Measurements from ENCODE around the gene UQCRC1. TPM values are rescaled to one million over a fixed set of nuclear protein-coding genes. Genes with fewer than 3 reads are reported as not detected.

The UQCRC1 gene
- total RNA-seq, 4 donors from 2014 or later = 195 to 346 (median 302) TPM

GRCh38 chr3:48648188-48648850 is 38.9 kb upstream of the UQCRC1 start:
- H3K9me3 ChIP-seq = no peaks in the 10 kb centered on the region
- no peak for ATAC-seq
- 80% methylated on average over 1 of the region's 15 CpGs; no CpG with 5 or more reads in 1 of the 2 donors for WGBS, 2 donors (ENCODE audit: low coverage in 1 of 2)
- no peak for TF ChIP-seq POLR2A (IDR thresholded peaks at IDR 0.05)
- no peaks in the 10 kb centered on the region for H3K27me3 ChIP-seq
- H3K27ac ChIP-seq = no peak overlapping the region
- H3K4me3 ChIP-seq = no peak overlapping the region
- H3K4me1 ChIP-seq = no peaks in the 10 kb centered on the region
- H3K36me3 ChIP-seq = no peaks in the 10 kb centered on the region

GRCh38 chr3:48647714-48648113 is 38.3 kb upstream of the UQCRC1 start:
- H3K4me1 ChIP-seq = no peaks in the 10 kb centered on the region
- no peaks in the 10 kb centered on the region for H3K9me3 ChIP-seq
- no peak overlapping the region for H3K27ac ChIP-seq
- no peak overlapping the region for H3K4me3 ChIP-seq
- no peak for TF ChIP-seq EP300 (IDR thresholded peaks at IDR 0.05)
- TF ChIP-seq POLR2A (IDR thresholded peaks at IDR 0.05) = no peak
- no peaks in the 10 kb centered on the region for H3K27me3 ChIP-seq
- no peaks in the 10 kb centered on the region for H3K36me3 ChIP-seq
- no peak for ATAC-seq
- 71 to 79% methylated on average over 4 to 9 of the region's 9 CpGs for WGBS, 2 donors (ENCODE audit: low coverage in 1 of 2)

GRCh38 chr3:48644898-48645760 is 35.7 kb upstream of the UQCRC1 start:
- Histone ChIP-seq H3K4me3 (no peak overlapping the region), H3K4me1 (no peaks in the 10 kb centered on the region), H3K36me3 (no peaks in the 10 kb centered on the region), H3K27me3 (no peaks in the 10 kb centered on the region), H3K27ac (no peak overlapping the region), H3K9me3 (no peaks in the 10 kb centered on the region)
- no CpG with 5 or more reads among the region's 22 CpGs for WGBS, 2 donors (ENCODE audit: low coverage in 1 of 2)
- TF ChIP-seq CTCF (IDR thresholded peaks at IDR 0.05) = no peak
- TF ChIP-seq POLR2AphosphoS5 (IDR thresholded peaks at IDR 0.05) = no peak
- no peak for TF ChIP-seq EP300 (IDR thresholded peaks at IDR 0.05)
- TF ChIP-seq POLR2A (IDR thresholded peaks at IDR 0.05) = no peak
- no peak for ATAC-seq

DNA sequence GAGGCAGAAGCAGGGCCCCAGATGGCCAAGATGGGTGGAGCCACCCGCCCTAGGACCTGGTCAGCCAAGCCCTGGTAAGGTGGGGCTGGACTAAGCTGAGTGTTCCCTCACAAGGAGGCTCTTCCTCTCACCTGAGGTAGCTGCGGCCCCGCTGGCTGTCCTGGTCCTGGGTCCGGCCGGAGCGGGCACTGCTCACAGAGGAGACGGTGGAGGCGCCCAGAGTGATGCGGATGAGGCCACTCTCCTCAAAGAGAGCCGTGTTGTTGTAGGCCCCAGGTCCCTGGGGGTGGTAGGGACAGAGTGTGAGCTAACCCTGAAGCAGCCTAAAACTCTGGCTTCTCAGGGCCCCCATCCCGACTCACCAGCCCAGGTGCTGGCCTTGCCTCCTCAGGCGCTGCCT is 33.2 kb upstream of the UQCRC1 start:
- TF ChIP-seq POLR2AphosphoS5 (IDR thresholded peaks at IDR 0.05) = no peak
- TF ChIP-seq EP300 (IDR thresholded peaks at IDR 0.05) = no peak
- no peak for TF ChIP-seq POLR2A (IDR thresholded peaks at IDR 0.05)
- no peak for TF ChIP-seq CTCF (IDR thresholded peaks at IDR 0.05)
- no peak overlapping the region for H3K27ac ChIP-seq
- no peaks in the 10 kb centered on the region for H3K9me3 ChIP-seq
- H3K4me1 ChIP-seq = no peaks in the 10 kb centered on the region
- H3K4me3 ChIP-seq = no peak overlapping the region
- no peak for ATAC-seq
- no CpG with 5 or more reads among the region's 12 CpGs for WGBS, 2 donors (ENCODE audit: low coverage in 1 of 2)
- no peaks in the 10 kb centered on the region for H3K27me3 ChIP-seq
- H3K36me3 ChIP-seq = no peaks in the 10 kb centered on the region

GRCh38 chr3:48641396-48641795 is 31.9 kb upstream of the UQCRC1 start:
- Histone ChIP-seq H3K27me3 (no peaks in the 10 kb centered on the region), H3K4me3 (no peak overlapping the region), H3K4me1 (peaks cover 0 to 5% (median 2%) of the 10 kb centered on the region in 3 donors), H3K9me3 (no peaks in the 10 kb centered on the region), H3K36me3 (no peaks in the 10 kb centered on the region), H3K27ac (no peak overlapping the region)
- WGBS, 2 donors (ENCODE audit: low coverage in 1 of 2) = 100% methylated on average over 1 of the region's 3 CpGs; no CpG with 5 or more reads in 1 of the 2 donors
- TF ChIP-seq POLR2A (IDR thresholded peaks at IDR 0.05) = no peak
- no peak for TF ChIP-seq CTCF (IDR thresholded peaks at IDR 0.05)
- no peak for TF ChIP-seq EP300 (IDR thresholded peaks at IDR 0.05)
- TF ChIP-seq POLR2AphosphoS5 (IDR thresholded peaks at IDR 0.05) = no peak
- no peak for ATAC-seq
